NCI-H2171 treated with DMSO at 0.1 percent for 48 hours (cell line): ENCODE results near the gene BDH1.
"Not testable (repeated sequence)": the region's sequence is repeated elsewhere in the genome, so short reads cannot be mapped to it uniquely, and the experiment has no call there.

Experiments used
- DNase-seq: peaks from one replicate; lab custom pipeline; 2025; lab: John Stamatoyannopoulos, UW

Gene BDH1

GRCh38 chr3:197520311-197521276 lies 35.2 kb downstream of the BDH1 start:
- peak; percentile 93 for DNase-seq

GRCh38 chr3:197519801-197520211 lies 36.0 kb downstream of the BDH1 start:
- no peak for DNase-seq

- no peak for DNase-seq
Observed at GRCh38 chr3:197518881-197519421, 36.8 kb downstream of the BDH1 start.

GRCh38 chr3:197517922-197518683 lies 37.7 kb downstream of the BDH1 start:
- not testable (repeated sequence) for DNase-seq

GRCh38 chr3:197516890-197517606 lies 38.7 kb downstream of the BDH1 start:
- DNase-seq = not testable (repeated sequence)

- DNase-seq = peak; percentile 85
Observed at GRCh38 chr3:197516517-197516889, 39.3 kb downstream of the BDH1 start.

GRCh38 chr3:197514786-197515355 lies 40.9 kb downstream of the BDH1 start:
- DNase-seq = no peak

GRCh38 chr3:197513953-197514785 lies 41.6 kb downstream of the BDH1 start:
- no peak for DNase-seq

GRCh38 chr3:197512691-197513571 lies 42.8 kb downstream of the BDH1 start:
- DNase-seq = no peak

- no peak for DNase-seq
Observed at GRCh38 chr3:197511853-197512635, 43.7 kb downstream of the BDH1 start.

- DNase-seq = no peak
Observed at GRCh38 chr3:197511130-197511529, 44.6 kb downstream of the BDH1 start.

- no peak for DNase-seq
Observed at GRCh38 chr3:197510642-197511018, 45.1 kb downstream of the BDH1 start.

- DNase-seq = no peak
Observed at GRCh38 chr3:197508924-197509775, 46.6 kb downstream of the BDH1 start.

GRCh38 chr3:197508461-197508860 lies 47.3 kb downstream of the BDH1 start:
- DNase-seq = peak; percentile 82

- peak; percentile 70 for DNase-seq
Observed at GRCh38 chr3:197508051-197508451, 47.7 kb downstream of the BDH1 start.

- no peak for DNase-seq
Observed at GRCh38 chr3:197507541-197507940, 48.2 kb downstream of the BDH1 start.

GRCh38 chr3:197507081-197507480 lies 48.7 kb downstream of the BDH1 start:
- no peak for DNase-seq
